Adipose tissue (tissue), 3 donors: Measurements from ENCODE around the gene FLACC1. TPM values are rescaled to one million over a fixed set of nuclear protein-coding genes. Genes with fewer than 3 reads are reported as not detected.
"Not testable (repeated sequence)": the region's sequence is repeated elsewhere in the genome, so short reads cannot be mapped to it uniquely, and the experiment has no call there.

Experiments used
- H3K27ac ChIP-seq: one replicate; pipeline ENCODE4 v1.5.1; 2013; ENCODE audit warnings: low read depth, low read length
- WGBS, 3 donors: extraction: QIAGEN DNeasy Blood & Tissue Kit; methylation state at CpG; one replicate each; pipeline ENCODE4 v1.1.7; 2013; 5-methylcytosine and 5-hydroxymethylcytosine counted together
- polyA plus RNA-seq, 3 donors: library from polyadenylated mRNA; stranded (reverse); fragments of 200-250 nt; gene quantifications; one replicate each; pipeline ENCODE4 v1.2.3, GENCODE V29; 2013
- donor health status: healthy with polysubstance abuse.
- donor health status: Bipolar disorder and iron deficiency.
- donor health status: healthy.

FLACC1 gene
- polyA plus RNA-seq, result 1 to 10 TPM in 1 of 3 donors, under 1 TPM in 2; 0.67 to 1.1 (median 0.74) TPM

GRCh38 chr2:201357221-201357620, at the start of gene FLACC1:
TSS of gene FLACC1 (minus strand) at chr2:201357345. CDS start at chr2:201351404, 5,941 bp downstream.
- WGBS, 3 donors, result 44 to 57% (median 53%) methylated on average over 1 of the region's 1 CpG
- H3K27ac ChIP-seq, result no peak within 1 kb of the TSS

- WGBS, 3 donors, result 9 to 24% (median 16%) methylated on average over 3 of the region's 3 CpGs
- H3K27ac ChIP-seq, result no peak overlapping the region
Measured at GRCh38 chr2:201406077-201406662, 49.0 kb upstream of the FLACC1 start.

- WGBS, 3 donors, result 47 to 75% (median 73%) methylated on average over 3 of the region's 3 CpGs
- no peak overlapping the region for H3K27ac ChIP-seq
Measured at GRCh38 chr2:201404699-201405280, 47.6 kb upstream of the FLACC1 start.

- no peak overlapping the region for H3K27ac ChIP-seq
- 78 to 93% (median 91%) methylated on average over 3 of the region's 3 CpGs for WGBS, 3 donors
Measured at GRCh38 chr2:201403880-201404279, 46.7 kb upstream of the FLACC1 start.

GRCh38 chr2:201402651-201403562, 45.8 kb upstream of the FLACC1 start:
- 59 to 81% (median 79%) methylated on average over 6 of the region's 6 CpGs for whole genome bisulfite sequencing, 3 donors
- no peak overlapping the region for H3K27ac ChIP-seq

GRCh38 chr2:201401815-201402214, 44.7 kb upstream of the FLACC1 start:
- 77 to 96% (median 95%) methylated on average over 3 of the region's 3 CpGs for WGBS, 3 donors
- H3K27ac ChIP-seq, result no peak overlapping the region

- 83 to 91% (median 85%) methylated on average over 8 of the region's 8 CpGs for WGBS, 3 donors
- no peak overlapping the region for H3K27ac ChIP-seq
Measured at GRCh38 chr2:201396595-201396994, 39.5 kb upstream of the FLACC1 start.

- H3K27ac ChIP-seq, result no peak overlapping the region
- 68 to 77% (median 68%) methylated on average over 1 of the region's 1 CpG for WGBS, 3 donors
Measured at GRCh38 chr2:201383136-201383535, 26.0 kb upstream of the FLACC1 start.

- WGBS, 3 donors, result 82 to 92% (median 84%) methylated on average over 5 of the region's 5 CpGs
- no peak overlapping the region for H3K27ac ChIP-seq
Measured at GRCh38 chr2:201378496-201379397, 21.6 kb upstream of the FLACC1 start.

- H3K27ac ChIP-seq, result no peak overlapping the region
- 90 to 97% (median 95%) methylated on average over 3 of the region's 3 CpGs for WGBS, 3 donors
Measured at GRCh38 chr2:201377218-201377617, 20.1 kb upstream of the FLACC1 start.

- 90 to 92% (median 90%) methylated on average over 11 of the region's 11 CpGs for WGBS, 3 donors
- H3K27ac ChIP-seq, result no peak overlapping the region
Measured at GRCh38 chr2:201369775-201370174, 12.6 kb upstream of the FLACC1 start.

- WGBS, 3 donors, result 90 to 99% (median 91%) methylated on average over 8 of the region's 8 CpGs
- H3K27ac ChIP-seq, result not testable (repeated sequence)
Measured at GRCh38 chr2:201369318-201369717, 12.2 kb upstream of the FLACC1 start.

- H3K27ac ChIP-seq, result no peak overlapping the region
Measured at GRCh38 chr2:201366146-201366545, 9.0 kb upstream of the FLACC1 start.

- no peak overlapping the region for H3K27ac ChIP-seq
- 68 to 87% (median 82%) methylated on average over 2 of the region's 2 CpGs for WGBS, 3 donors
Measured at GRCh38 chr2:201363857-201364560, 6.9 kb upstream of the FLACC1 start.

GRCh38 chr2:201362396-201362795, 5.3 kb upstream of the FLACC1 start:
- H3K27ac ChIP-seq, result no peak overlapping the region
- 95 to 100% (median 98%) methylated on average over 2 of the region's 2 CpGs for WGBS, 3 donors

- H3K27ac ChIP-seq, result no peak overlapping the region
- 84 to 91% (median 87%) methylated on average over 2 of the region's 2 CpGs for WGBS, 3 donors
Measured at GRCh38 chr2:201361078-201361733, 4.1 kb upstream of the FLACC1 start.

- no peak overlapping the region for H3K27ac ChIP-seq
- WGBS, 3 donors, result 92 to 93% (median 92%) methylated on average over 4 of the region's 4 CpGs
Measured at GRCh38 chr2:201360256-201360655, 3.1 kb upstream of the FLACC1 start.
